HEK293T (cell line): ENCODE results near the gene THOP1.

Experiments used
- ARNT ChIP-seq: fragments of 450-650 bp; IDR thresholded peaks from 2 replicates; pipeline ENCODE4 v1.6.1; 2017; ENCODE audit warnings: mild to moderate bottlenecking
- BHLHE40 ChIP-seq: fragments of 450-650 bp; IDR thresholded peaks from 2 replicates; pipeline ENCODE4 v1.6.1; 2016; ENCODE audit warnings: mild to moderate bottlenecking, moderate library complexity, borderline replicate concordance
- FOXM1 ChIP-seq: fragments of 450-650 bp; IDR thresholded peaks from 2 replicates; pipeline ENCODE4 v1.6.1; 2017; ENCODE audit warnings: mild to moderate bottlenecking, borderline replicate concordance

DNA sequence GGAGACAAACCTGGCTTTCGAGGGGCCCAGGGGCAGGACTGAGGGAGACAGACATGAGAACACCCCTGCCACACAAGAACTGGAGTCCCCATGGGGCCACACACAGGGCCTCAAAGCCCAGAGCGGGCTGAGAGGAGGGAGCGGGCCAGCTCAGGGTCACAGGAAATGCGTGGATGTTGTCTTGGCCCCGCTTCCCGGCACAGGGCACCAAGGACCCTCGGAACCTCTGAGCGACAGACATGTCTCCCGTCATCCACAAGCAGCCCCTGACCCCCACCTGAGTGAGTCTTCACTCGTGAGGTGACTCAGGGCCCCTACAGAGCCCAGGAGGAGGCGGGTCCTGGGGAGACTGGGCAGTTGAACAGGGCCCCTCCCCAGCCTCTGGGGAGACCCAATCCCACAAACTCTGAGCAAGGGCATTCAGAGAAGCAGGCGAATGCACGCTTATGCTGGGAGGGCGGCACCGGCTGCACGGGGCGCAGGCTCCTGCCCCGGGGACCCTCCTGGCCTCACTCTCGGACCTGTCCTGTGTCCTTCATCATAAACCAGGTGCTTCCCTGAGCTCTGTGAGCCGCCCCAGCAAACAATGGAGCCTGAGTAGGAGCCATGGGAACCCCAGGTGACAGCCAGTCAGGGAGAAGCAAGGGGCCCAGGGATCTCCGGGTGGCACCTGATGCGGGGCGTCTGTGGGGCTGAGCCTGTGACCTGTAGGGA is 22.4 kb upstream of the THOP1 start:
- TF ChIP-seq BHLHE40 (no peak), ARNT (no peak), FOXM1 (no peak)
